Measurements from ENCODE around the gene SCAF8.

SCAF8 gene

GRCh38 chr6:154840363-154840762, 107.1 kb downstream of the SCAF8 start:
- DNase-seq = no peak

DNA sequence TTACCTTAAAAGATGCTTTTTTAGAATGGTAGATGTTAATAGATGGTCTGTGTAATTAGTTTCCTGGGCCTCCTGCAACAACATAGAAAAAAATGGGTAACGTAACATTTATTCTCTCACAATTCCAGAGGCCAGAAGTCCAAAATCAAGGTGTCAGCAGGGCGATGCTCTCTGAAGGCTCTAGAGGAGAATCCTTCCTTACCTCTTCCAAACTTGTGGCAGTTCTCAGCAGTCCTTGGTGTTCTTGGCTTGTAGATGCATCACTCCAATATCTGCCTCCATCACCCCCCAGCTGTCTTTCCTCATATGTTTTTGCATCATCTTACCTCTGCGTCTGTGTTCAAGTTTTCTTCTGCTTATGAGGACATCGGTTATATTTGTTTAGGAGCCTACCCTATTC, 107.9 kb downstream of the SCAF8 start:
- no peak for DNase-seq

DNA sequence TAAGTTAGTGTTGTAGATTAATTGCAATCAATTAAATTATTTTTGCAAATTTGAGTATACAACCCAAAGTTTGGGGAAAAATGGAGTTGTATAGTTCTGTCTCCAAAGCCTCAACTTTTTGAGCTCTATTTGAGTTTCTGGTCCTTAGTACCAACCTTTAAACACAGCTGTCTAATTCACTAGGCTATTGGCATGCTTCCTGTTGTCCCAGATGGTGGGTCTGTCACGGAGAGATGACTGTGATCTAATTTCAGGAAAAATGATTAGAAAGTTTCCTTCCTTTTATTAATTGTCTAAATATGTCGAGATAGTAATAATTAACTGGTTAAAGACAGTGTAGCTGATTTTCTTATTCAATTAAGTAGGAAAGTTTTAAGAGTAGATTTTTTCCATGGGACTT, 109.6 kb downstream of the SCAF8 start:
- no peak for DNase-seq

GRCh38 chr6:154847318-154847717, 114.1 kb downstream of the SCAF8 start:
- DNase-seq = no peak

- DNase-seq = no peak
Observed at GRCh38 chr6:154848580-154848979, 115.4 kb downstream of the SCAF8 start.

DNA sequence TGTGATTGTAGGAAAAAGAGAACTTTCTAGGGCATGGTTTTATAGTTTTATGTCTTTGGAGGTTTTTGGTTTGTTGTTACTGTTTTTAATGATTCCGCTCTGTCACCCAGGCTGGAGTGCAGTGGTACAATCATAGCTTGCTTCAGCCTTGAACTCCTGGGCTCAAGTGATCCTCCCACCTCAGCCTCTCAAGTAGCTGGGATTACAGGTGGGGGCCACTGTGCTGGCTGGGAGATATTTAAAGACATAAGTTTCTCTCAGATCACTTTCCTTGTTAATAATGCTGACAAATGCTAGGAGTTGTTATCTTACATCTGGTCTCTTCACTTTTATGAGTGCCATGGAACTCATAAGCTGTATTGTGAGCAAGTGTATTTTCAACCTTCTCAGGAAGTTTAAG, 116.3 kb downstream of the SCAF8 start:
- DNase-seq = no peak

DNA sequence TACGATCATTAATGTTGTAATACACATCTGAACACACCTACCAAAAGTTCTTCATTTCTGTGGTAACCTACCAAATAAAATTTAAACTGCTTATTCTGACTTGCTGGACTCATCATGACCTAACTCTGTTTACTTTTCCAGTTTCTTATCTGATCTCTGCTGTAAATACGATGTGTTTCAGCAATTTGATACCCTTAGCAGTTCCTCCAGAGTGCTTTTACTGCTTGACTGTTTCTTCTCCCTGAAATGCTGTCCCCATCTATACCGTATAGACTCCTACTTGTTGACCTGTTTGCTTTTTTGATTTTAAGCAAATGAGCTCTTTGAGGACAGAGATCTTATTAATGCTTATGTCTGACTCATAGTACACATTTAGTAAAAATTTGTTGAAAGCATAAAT, 119.5 kb downstream of the SCAF8 start:
- no peak for DNase-seq

- no peak for DNase-seq
Observed at GRCh38 chr6:154857529-154857928, 124.3 kb downstream of the SCAF8 start.

DNA sequence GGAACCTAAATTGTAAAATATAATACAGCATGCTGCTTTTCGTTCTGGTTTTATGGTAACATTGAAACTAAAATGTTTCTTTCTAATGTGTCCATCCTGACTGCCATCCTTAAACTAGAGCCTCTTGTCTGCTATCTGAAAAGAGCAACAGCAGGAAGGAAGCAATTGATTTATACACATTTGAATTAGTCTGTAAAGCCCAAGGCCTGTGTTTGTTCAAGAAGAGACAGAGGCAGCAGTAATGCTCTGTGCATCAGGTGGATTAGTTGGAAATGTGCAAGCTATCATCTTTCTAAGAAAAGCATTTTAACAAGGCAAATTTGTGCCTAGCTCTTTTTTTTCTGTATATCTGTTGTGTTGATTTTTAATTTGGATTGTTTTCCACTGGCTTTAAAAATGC, 128.6 kb downstream of the SCAF8 start:
- no peak for DNase-seq

- DNase-seq = no peak
Observed at GRCh38 chr6:154862536-154862935, 129.3 kb downstream of the SCAF8 start.

DNA sequence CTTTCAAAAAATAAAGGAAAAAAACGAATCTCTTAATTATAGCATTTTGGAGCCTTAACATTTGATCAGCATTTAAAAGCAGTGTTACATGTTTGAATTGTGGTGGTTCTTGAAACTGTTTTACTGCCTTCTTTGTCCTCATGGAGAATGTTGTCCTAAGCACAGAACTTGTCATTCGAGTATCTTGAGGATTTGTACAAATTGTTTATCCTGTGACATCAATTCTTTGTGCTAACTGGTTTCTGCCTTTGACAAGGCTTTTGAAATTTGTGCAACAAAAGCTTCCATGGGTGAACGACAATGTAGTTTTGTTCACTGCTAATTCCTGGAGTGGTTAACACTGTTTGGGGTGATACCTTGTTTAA, 130.8 kb downstream of the SCAF8 start:
- no peak for DNase-seq

GRCh38 chr6:154865291-154865690, 132.1 kb downstream of the SCAF8 start:
- DNase-seq = no peak

DNA sequence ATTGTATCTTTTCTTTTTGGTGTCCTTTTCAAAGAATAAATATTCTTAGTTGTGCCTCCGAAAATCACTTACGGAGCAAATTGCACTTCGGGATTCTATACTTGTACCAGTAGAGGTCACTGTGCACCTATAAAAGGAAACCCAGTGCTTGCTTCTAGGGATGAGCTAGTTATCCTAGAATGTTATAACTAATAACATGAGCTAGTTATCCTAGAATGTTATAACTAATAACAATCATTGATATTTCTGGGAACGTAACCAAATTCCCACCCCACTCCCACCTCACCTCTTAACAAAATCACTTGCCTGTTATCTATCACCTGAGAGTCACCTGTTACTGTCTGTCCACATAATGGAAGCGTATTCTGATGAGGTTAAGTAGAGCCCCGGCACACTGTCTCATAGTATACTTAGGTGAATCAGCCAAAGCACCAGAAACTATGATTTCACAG, 135.0 kb downstream of the SCAF8 start:
- DNase-seq = no peak

- no peak for DNase-seq
Observed at GRCh38 chr6:154872542-154873114, 139.4 kb downstream of the SCAF8 start.

- DNase-seq = no peak
Observed at GRCh38 chr6:154873546-154873945, 140.3 kb downstream of the SCAF8 start.

DNA sequence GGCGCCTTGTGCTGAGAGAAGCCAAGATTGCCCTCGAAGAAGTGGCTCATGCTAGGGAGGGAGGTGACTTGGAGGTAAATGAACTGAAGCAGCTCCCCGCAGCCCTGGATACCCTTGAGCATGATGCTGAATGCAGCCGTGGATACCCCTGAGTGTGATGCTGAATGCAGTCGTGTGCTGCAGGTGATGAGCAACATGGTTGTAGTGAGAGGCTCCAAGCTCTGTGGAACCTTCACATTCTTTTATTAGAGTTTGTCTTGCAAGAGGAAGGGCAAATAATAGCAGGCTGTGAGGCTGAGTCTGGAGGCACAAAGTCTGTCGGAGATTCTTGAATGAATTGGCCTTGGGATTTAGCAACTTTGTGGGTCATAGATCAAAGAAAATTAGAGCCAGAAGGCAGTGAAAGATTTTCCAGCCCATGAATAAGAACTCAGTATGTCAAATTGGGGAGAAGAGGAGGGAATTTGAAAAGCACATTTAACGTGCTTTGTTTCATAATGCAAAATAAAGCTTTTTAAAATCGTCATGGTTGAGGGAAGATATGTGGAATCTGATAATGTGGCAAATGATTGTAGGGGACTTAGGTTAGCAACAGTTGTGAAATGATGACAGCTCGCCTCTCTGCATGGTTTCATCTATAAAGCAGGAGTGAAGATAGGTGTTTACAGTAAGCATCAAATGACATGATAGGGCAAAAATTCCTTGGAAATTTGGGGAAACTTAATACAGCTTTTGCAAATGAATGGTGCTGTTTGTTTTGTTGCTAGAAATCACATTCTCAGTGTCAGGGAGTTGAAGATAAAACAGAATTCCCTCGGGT, 141.8 kb downstream of the SCAF8 start:
- no peak for DNase-seq

DNA sequence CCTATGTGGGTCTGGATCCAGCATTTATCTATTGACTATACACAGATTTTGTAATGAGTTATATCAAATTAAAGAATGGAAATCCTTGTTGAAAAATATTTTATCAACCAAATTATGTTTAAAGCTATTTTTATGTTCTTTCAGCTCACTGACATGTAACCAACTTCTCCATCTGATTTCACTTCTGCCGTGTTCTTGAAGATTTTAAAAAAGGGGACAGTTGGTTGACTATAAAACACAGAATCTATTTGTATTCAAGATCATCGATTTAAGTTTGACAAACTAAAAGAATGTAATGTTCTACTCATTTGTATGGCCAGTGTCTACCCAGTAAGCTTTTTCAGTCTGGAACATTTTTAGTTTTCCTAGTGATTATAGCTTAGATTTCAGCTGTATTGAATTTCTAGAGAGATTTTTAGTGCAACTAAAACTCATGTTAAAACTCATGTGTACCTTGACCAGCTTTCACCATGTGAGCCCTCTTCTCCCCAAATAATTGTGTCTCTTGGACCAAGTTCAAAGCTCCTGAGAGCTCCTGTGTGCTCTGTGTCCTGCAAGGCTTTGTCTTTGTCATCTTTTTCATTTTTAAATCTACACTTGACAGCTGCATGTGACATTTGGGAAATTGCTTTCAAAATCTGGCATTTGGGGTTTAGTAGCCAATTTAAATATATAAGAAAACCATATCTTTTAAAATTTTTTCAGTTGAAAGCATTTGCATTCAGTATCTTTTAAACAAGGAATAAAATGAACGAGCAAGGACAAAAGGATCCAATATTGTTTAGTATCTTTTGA, 143.5 kb downstream of the SCAF8 start:
- no peak for DNase-seq

DNA sequence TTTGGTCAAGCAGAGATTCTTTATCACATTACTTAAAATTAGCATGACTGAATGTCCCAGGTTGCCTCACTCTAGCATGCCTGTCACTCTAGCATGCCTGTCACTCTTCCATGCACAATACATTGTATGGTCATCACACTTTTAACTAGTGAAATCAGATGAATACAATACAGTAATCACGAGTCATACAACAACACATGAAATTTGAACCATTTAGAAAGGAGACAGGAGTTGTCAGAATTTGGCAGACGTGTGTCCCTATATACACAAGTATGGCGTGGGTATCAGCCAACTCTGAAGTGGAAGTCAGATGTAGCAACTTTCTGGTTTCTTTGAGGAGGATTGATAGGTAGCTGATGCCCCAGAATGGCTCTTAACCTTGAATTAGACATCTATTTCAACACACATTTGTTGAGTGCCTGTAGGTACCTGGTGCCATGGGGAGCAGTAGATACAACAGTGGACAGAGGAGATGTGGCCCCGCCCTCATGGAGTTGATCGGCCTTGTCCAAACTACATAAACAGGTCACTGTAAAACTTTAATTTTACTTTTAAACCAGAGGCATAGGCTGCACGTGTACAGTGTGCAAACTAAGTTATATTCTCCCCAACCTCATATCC, 145.8 kb downstream of the SCAF8 start:
- DNase-seq = no peak

GRCh38 chr6:154882107-154882506, 148.9 kb downstream of the SCAF8 start:
- DNase-seq = no peak
